ENCODE data around the gene TRIM49.
"Not testable (repeated sequence)": the region's sequence is repeated elsewhere in the genome, so short reads cannot be mapped to it uniquely, and the experiment has no call there.

Gene TRIM49

GRCh38 chr11:89808475-89808874 lies at the start of gene TRIM49:
TRIM49 (minus strand) TSS chr11:89808575; CDS start chr11:89804469, 4,106 bp downstream.
- DNase-seq, result not testable (repeated sequence)

- not testable (repeated sequence) for DNase-seq
These were observed 18.3 kb upstream of the TRIM49 start for GRCh38 chr11:89826694-89827093.

DNA sequence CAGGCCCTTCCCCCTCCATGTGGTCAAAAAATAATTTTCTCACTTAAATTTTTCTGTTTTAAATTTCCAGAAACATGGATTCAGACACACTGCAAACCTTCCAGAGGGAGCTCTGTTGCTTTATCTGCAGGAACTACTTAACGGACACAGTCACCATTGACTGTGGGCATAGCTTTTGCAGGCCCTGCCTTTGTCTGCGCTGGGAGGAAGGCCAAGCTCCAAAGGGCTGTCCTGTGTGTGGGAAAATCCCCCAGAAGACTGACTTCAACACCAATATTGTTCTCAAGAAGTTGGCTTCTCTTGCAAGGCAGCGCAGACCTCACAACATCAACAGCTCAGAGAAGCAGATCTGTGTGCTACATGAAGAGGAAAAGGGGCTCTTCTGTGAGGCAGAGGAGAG lies 11.6 kb upstream of the TRIM49 start:
- not testable (repeated sequence) for DNase-seq

DNA sequence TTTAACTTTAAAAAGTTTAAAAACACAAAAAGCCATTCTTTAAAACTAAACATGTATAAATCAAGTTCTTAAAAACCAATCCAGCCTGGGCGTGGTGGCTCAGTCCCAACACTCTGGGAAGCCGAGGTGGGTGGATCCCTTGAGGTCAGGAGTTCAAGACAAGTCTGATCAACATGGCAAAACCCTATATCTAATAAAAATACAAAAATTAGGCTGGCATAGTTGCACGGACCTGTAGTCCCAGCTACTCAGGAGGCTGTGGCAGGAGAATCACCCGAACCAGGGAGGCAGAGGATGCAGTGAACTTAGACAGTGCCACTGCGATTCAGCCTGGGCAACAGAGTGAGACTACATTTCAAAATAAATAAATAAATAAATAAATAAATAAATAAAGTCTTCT lies 5.2 kb upstream of the TRIM49 start:
- not testable (repeated sequence) for DNase-seq

DNA sequence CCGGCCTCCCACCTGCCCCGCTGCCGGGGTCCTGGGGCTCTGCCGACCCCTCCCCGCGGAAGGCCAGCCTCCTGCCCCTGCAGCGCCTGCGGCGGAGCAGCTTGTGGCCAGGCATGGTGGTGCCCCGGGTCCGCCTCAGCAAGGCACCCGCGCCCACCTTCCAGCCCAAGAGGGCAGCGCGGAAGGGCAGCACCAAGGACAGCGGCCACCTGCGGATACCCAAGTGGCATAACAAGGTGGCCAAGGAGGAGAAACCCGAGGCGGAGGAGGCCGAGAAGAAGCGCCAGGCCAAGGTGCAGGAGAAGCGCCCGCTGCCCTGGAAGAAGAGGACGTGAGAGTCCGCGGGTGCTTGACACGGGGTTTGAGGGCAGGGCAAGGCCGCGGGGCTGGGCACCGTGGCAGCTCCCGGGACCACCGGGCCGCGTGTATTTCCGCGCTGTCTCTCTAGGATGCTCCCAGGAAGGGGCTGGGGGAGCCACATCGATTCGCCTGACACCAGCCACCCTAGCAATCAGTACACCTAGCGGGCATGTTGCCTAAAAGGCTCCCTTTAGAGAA lies 20.8 kb downstream of the TRIM49 start:
- not testable (repeated sequence) for DNase-seq

- DNase-seq, result not testable (repeated sequence)
These were observed 22.6 kb downstream of the TRIM49 start for GRCh38 chr11:89785726-89786125.

DNA sequence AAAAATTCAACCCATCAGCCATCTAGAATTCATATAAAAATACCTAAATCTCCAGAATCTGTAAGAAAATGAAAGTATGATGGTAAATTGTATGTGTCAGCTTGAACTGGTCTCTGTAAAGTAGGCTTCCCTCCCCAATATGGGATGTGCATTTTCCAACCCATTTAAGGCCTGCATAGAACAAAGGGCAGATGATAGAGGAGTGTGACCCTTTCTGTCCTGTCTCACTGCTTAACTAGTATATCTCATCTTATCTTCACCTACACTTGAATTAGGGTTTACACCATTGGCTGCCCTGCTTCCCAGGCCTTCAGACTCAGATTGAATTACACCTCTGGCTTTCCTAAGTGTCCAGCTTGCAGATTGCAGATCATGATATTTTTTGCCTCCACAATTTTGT lies 57.6 kb downstream of the TRIM49 start:
- DNase-seq, result not testable (repeated sequence)
